Measurements from ENCODE around the gene AIP. TPM values are rescaled to one million over a fixed set of nuclear protein-coding genes. Genes with fewer than 3 reads are reported as not detected.

The AIP gene
- total and polyA plus RNA-seq, 2 donors (not counting 1 experiment from before 2014, with no cell fraction given): 127 to 205 TPM

GRCh38 chr11:67522338-67522737, 39.5 kb downstream of the AIP start:
- Histone ChIP-seq H2AFZ (ENCODE audit: insufficient read depth, low read depth, low read length, poor library complexity, severe bottlenecking) (no peak overlapping the region), H3K9ac (ENCODE audit: low read length) (no peak overlapping the region), H3K27ac (ENCODE audit: low read length in 2 of 2) (no peak overlapping the region), H3K36me3 (replicated peaks in 1 of 2; ENCODE audit: control extremely low read depth in 1 of 2, control insufficient read depth in 1 of 2, extremely low read depth in 1 of 2, insufficient read depth in 2 of 2, low read length in 1 of 2) (no peaks in the 10 kb centered on the region), H3K4me3 (ENCODE audit: control extremely low read depth in 1 of 5, extremely low read depth in 1 of 5, insufficient read depth in 1 of 5, low read depth in 2 of 5, low read length in 4 of 5) (no peak overlapping the region), H3K27me3 (replicated peaks in 1 of 4; ENCODE audit: control extremely low read depth in 1 of 4, control insufficient read depth in 3 of 4, insufficient read depth in 4 of 4, low read length in 3 of 4) (peaks cover 0 to 14% (median 3%) of the 10 kb centered on the region in 4 experiments), H3K4me2 (replicated peaks; ENCODE audit: low read depth, low read length, poor library complexity, severe bottlenecking) (no peak overlapping the region), H3K4me1 (ENCODE audit: control insufficient read depth in 2 of 2, insufficient read depth in 2 of 2, low read length in 2 of 2) (no peaks in the 10 kb centered on the region), H3K79me2 (ENCODE audit: control insufficient read depth, insufficient read depth, low read length) (no peaks in the 10 kb centered on the region), H3K9me3 (ENCODE audit: control extremely low read depth in 1 of 3, control insufficient read depth in 2 of 3, insufficient read depth in 1 of 3, low read length in 2 of 3) (peaks cover 0 to 8% (median 0%) of the 10 kb centered on the region in 3 donors), H4K20me1 (ENCODE audit: control insufficient read depth, insufficient read depth, low read length, poor library complexity, severe bottlenecking) (no peaks in the 10 kb centered on the region)
- CTCF ChIA-PET: no interaction called here
- Mint-ChIP-seq H3K27ac (no peak overlapping the region), H3K4me1 (no peaks in the 10 kb centered on the region), H3K9me3 (ENCODE audit: insufficient read depth) (peaks cover 2% of the 10 kb centered on the region), H3K27me3 (peaks cover 28% of the 10 kb centered on the region), H3K4me3 (no peak overlapping the region)
- DNase-seq (no peak), ATAC-seq (ENCODE audit: low read depth) (no peak)
- POLR2A ChIA-PET: no interaction called here
- intact Hi-C loops (cut with micrococcal nuclease): no loop called here
- 90% methylated on average over 12 of the region's 15 CpGs for WGBS (ENCODE audit: insufficient coverage)
- TF ChIP-seq EZH2 (IDR thresholded peaks at IDR 0.05; ENCODE audit: borderline replicate concordance, insufficient read depth, low read depth, low read length, poor library complexity, severe bottlenecking) (no peak), CTCF (IDR thresholded peaks at IDR 0.05) (no peak)

GRCh38 chr11:67522844-67523555, 40.2 kb downstream of the AIP start, which contains the start of gene CABP2:
TSS of gene CABP2 (minus strand) at chr11:67523446. CDS start at chr11:67523326, 120 bp downstream.
- Histone ChIP-seq H3K9me3 (ENCODE audit: control extremely low read depth in 1 of 3, control insufficient read depth in 2 of 3, insufficient read depth in 1 of 3, low read length in 2 of 3) (peaks cover 0 to 8% (median 0%) of the 10 kb centered on the region in 3 donors), H4K20me1 (ENCODE audit: control insufficient read depth, insufficient read depth, low read length, poor library complexity, severe bottlenecking) (no peaks in the 10 kb centered on the region), H3K4me2 (replicated peaks; ENCODE audit: low read depth, low read length, poor library complexity, severe bottlenecking) (no peak within 1 kb of the TSS), H3K79me2 (ENCODE audit: control insufficient read depth, insufficient read depth, low read length) (no peaks in the 10 kb centered on the region), H3K4me1 (ENCODE audit: control insufficient read depth in 2 of 2, insufficient read depth in 2 of 2, low read length in 2 of 2) (no peaks in the 10 kb centered on the region), H3K27me3 (replicated peaks in 1 of 4; ENCODE audit: control extremely low read depth in 1 of 4, control insufficient read depth in 3 of 4, insufficient read depth in 4 of 4, low read length in 3 of 4) (peaks cover 0 to 14% (median 4%) of the 10 kb centered on the region in 4 experiments), H3K36me3 (replicated peaks in 1 of 2; ENCODE audit: control extremely low read depth in 1 of 2, control insufficient read depth in 1 of 2, extremely low read depth in 1 of 2, insufficient read depth in 2 of 2, low read length in 1 of 2) (no peaks in the 10 kb centered on the region), H3K27ac (ENCODE audit: low read length in 2 of 2) (no peak within 1 kb of the TSS), H3K4me3 (ENCODE audit: control extremely low read depth in 1 of 5, extremely low read depth in 1 of 5, insufficient read depth in 1 of 5, low read depth in 2 of 5, low read length in 4 of 5) (no peak within 1 kb of the TSS), H2AFZ (ENCODE audit: insufficient read depth, low read depth, low read length, poor library complexity, severe bottlenecking) (no peak within 1 kb of the TSS), H3K9ac (ENCODE audit: low read length) (no peak within 1 kb of the TSS)
- Mint-ChIP-seq H3K9me3 (ENCODE audit: insufficient read depth) (peaks cover 2% of the 10 kb centered on the region), H3K27ac (no peak within 1 kb of the TSS), H3K4me1 (no peaks in the 10 kb centered on the region), H3K27me3 (peaks cover 32% of the 10 kb centered on the region), H3K4me3 (no peak within 1 kb of the TSS)
- intact Hi-C loops (cut with micrococcal nuclease): no loop called here
- ATAC-seq (ENCODE audit: low read depth) (no peak), DNase-seq (no peak)
- CTCF ChIA-PET: no interaction called here
- POLR2A ChIA-PET: no interaction called here
- TF ChIP-seq CTCF (IDR thresholded peaks at IDR 0.05) (no peak), EZH2 (IDR thresholded peaks at IDR 0.05; ENCODE audit: borderline replicate concordance, insufficient read depth, low read depth, low read length, poor library complexity, severe bottlenecking) (no peak)
- WGBS (ENCODE audit: insufficient coverage): 89% methylated on average over 18 of the region's 23 CpGs
